SK-N-SH treated with all-trans-retinoic acid at 6 μM for 48 hours (cell line): ENCODE results near the gene DDX24.

Experiments used
- CSDC2 ChIP-seq: fragments of 250-450 bp; sonication (Bioruptor Pico); IDR thresholded peaks from 2 replicates; pipeline ENCODE4 v1.5.0; 2020; ENCODE audit warnings: mild to moderate bottlenecking, moderate library complexity
- RARB ChIP-seq: fragments of 250-450 bp; sonication (Bioruptor Pico); IDR thresholded peaks from 2 replicates; pipeline ENCODE4 v1.8.0; 2021; ENCODE audit warnings: mild to moderate bottlenecking, moderate library complexity
- ZFP3 ChIP-seq: fragments of 250-450 bp; sonication (Bioruptor Pico); IDR thresholded peaks from 2 replicates; pipeline ENCODE4 v1.5.0; 2020; ENCODE audit warnings: mild to moderate bottlenecking, moderate library complexity
- TF ChIP-seq, protein P1 (sequence below): fragments of 250-450 bp; sonication (Bioruptor Pico); IDR thresholded peaks from 2 replicates; pipeline ENCODE4 v1.8.0; 2021; ENCODE audit warnings: low read depth, mild to moderate bottlenecking, moderate library complexity, borderline replicate concordance

- TF ChIP-seq ZFP3 (CRISPR knock-in tag) (no peak), RARB (no peak), CSDC2 (CRISPR knock-in tag) (no peak)
- TF ChIP-seq, protein P1, sequence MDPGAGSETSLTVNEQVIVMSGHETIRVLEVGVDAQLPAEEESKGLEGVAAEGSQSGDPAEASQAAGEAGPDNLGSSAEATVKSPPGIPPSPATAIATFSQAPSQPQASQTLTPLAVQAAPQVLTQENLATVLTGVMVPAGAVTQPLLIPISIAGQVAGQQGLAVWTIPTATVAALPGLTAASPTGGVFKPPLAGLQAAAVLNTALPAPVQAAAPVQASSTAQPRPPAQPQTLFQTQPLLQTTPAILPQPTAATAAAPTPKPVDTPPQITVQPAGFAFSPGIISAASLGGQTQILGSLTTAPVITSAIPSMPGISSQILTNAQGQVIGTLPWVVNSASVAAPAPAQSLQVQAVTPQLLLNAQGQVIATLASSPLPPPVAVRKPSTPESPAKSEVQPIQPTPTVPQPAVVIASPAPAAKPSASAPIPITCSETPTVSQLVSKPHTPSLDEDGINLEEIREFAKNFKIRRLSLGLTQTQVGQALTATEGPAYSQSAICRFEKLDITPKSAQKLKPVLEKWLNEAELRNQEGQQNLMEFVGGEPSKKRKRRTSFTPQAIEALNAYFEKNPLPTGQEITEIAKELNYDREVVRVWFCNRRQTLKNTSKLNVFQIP (CRISPR knock-in tag) = no peak
These were observed 70.4 kb downstream of the DDX24 start for GRCh38 chr14:94010625-94011024.
